Liver (tissue), 3 donors: ENCODE data around the gene PTPRD.

ENCODE experiments used
- EGR1 ChIP-seq, 2 donors: IDR thresholded peaks; 2 replicates each; pipeline ENCODE4 v1.6.1; 2016 to 2018; ENCODE audit warnings: antibody characterized with exemption in 2 of 2, low read depth in 2 of 2
- GABPA ChIP-seq, 2 donors: IDR thresholded peaks in 1 of 2; conservative IDR thresholded peaks in 1 of 2; 2 replicates each; pipeline ENCODE4 v1.6.1; 2016; ENCODE audit warnings: antibody characterized with exemption in 2 of 2, mild to moderate bottlenecking in 1 of 2, moderate library complexity in 1 of 2
- JUND ChIP-seq, 2 donors: IDR thresholded peaks; 2 replicates each; pipeline ENCODE4 v1.6.1; 2016; ENCODE audit warnings: antibody characterized with exemption in 2 of 2
- RAD21 ChIP-seq, 2 donors: IDR thresholded peaks; 2 replicates each; pipeline ENCODE4 v1.6.1; 2016; ENCODE audit warnings: antibody characterized with exemption in 2 of 2, mild to moderate bottlenecking in 2 of 2
- TAF1 ChIP-seq: conservative IDR thresholded peaks from 2 replicates; pipeline ENCODE4 v1.6.1; 2016; ENCODE audit warnings: antibody characterized with exemption, mild to moderate bottlenecking
- TF ChIP-seq, protein P1 (sequence below): fragments of 150-350 bp; IDR thresholded peaks from 2 replicates; pipeline ENCODE4 v1.5.1; 2017; ENCODE audit warnings: improper control_type of control experiment, low read depth, low read length; ENCODE audit not compliant: missing input control
- TF ChIP-seq, protein P2 (sequence below): IDR thresholded peaks from 2 replicates; pipeline ENCODE4 v1.6.1; 2016; ENCODE audit warnings: antibody characterized with exemption
- donor health status: healthy.
- donor health status: healthy.

DNA sequence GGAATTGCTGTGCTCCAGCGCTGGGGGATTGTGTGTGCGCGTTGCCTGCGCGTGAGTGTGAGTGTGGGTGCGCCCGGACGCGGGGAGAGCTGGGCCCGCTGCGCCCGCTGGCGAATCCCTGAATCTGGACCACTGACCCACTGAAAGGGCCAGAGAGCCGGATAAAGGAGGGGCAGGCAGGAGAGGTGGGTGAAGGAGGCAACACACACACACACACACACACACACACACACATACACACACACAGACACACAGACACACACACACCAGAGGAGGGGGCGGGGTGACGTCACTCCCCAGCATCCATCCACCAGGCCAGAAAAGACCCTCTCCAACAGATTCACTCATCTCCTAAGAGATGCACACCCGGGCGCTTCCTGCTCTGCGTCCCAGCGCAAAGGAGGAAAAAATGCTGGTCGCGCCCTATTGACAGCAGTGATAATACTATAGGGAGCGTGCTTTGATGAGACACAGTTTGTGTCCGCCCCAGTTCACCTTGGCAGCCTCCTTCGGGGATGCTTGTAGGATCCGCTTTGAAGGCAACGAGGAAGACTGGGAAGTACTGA is 1754.1 kb downstream of the PTPRD start:
- TF ChIP-seq RAD21 (IDR thresholded peaks at IDR 0.05) (no peak), TAF1 (no peak), JUND (IDR thresholded peaks at IDR 0.05) (no peak), EGR1 (IDR thresholded peaks at IDR 0.05; ENCODE audit: low read depth in 2 of 2) (no peak), GABPA (IDR thresholded peaks at IDR 0.05 in 1 of 2, conservative IDR thresholded peaks at IDR 0.05 in 1 of 2) (no peak)
- TF ChIP-seq, protein P1, sequence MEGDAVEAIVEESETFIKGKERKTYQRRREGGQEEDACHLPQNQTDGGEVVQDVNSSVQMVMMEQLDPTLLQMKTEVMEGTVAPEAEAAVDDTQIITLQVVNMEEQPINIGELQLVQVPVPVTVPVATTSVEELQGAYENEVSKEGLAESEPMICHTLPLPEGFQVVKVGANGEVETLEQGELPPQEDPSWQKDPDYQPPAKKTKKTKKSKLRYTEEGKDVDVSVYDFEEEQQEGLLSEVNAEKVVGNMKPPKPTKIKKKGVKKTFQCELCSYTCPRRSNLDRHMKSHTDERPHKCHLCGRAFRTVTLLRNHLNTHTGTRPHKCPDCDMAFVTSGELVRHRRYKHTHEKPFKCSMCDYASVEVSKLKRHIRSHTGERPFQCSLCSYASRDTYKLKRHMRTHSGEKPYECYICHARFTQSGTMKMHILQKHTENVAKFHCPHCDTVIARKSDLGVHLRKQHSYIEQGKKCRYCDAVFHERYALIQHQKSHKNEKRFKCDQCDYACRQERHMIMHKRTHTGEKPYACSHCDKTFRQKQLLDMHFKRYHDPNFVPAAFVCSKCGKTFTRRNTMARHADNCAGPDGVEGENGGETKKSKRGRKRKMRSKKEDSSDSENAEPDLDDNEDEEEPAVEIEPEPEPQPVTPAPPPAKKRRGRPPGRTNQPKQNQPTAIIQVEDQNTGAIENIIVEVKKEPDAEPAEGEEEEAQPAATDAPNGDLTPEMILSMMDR: no peak
- TF ChIP-seq, protein P2, sequence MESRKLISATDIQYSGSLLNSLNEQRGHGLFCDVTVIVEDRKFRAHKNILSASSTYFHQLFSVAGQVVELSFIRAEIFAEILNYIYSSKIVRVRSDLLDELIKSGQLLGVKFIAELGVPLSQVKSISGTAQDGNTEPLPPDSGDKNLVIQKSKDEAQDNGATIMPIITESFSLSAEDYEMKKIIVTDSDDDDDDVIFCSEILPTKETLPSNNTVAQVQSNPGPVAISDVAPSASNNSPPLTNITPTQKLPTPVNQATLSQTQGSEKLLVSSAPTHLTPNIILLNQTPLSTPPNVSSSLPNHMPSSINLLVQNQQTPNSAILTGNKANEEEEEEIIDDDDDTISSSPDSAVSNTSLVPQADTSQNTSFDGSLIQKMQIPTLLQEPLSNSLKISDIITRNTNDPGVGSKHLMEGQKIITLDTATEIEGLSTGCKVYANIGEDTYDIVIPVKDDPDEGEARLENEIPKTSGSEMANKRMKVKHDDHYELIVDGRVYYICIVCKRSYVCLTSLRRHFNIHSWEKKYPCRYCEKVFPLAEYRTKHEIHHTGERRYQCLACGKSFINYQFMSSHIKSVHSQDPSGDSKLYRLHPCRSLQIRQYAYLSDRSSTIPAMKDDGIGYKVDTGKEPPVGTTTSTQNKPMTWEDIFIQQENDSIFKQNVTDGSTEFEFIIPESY: no peak
